Type B pancreatic cell (in vitro differentiated cells): Measurements from ENCODE around the gene SCFD2. TPM values are rescaled to one million over a fixed set of nuclear protein-coding genes. Genes with fewer than 3 reads are reported as not detected.
A peak's percentile ranks its signal among the peaks of the same experiment; 100 is the strongest.

Source experiments
- DNase-seq: peaks from one replicate; pipeline ENCODE4 v3.0.0; 2021; ENCODE audit warnings: mixed read lengths; ENCODE audit not compliant: unreplicated experiment; ENCODE audit errors: extremely low spot score
- H3K27ac Mint-ChIP-seq: 2 replicates; pipeline ENCODE4 v1.8.0; 2021; ENCODE audit warnings: mild to moderate bottlenecking, mixed read lengths
- H3K27me3 Mint-ChIP-seq: 2 replicates; pipeline ENCODE4 v1.8.0; 2021; ENCODE audit warnings: mixed read lengths
- H3K36me3 Mint-ChIP-seq: 2 replicates; pipeline ENCODE4 v1.8.0; 2021; ENCODE audit warnings: mixed read lengths
- H3K4me1 Mint-ChIP-seq: one replicate; pipeline ENCODE4 v1.8.0; 2021; ENCODE audit warnings: mixed read lengths; ENCODE audit not compliant: unreplicated experiment
- H3K4me3 Mint-ChIP-seq: 2 replicates; pipeline ENCODE4 v1.8.0; 2021; ENCODE audit warnings: mild to moderate bottlenecking, mixed read lengths
- H3K9me3 Mint-ChIP-seq: 2 replicates; pipeline ENCODE4 v1.8.0; 2021; ENCODE audit warnings: mixed read lengths
- total RNA-seq: library from RNA; stranded (reverse); gene quantifications from 2 replicates; pipeline ENCODE4 v1.2.1, GENCODE V29; 2021; ENCODE audit warnings: low replicate concordance
- TF ChIP-seq, protein P1 (sequence below): fragments of 200-600 bp; sonication (generic); conservative IDR thresholded peaks from 2 replicates; pipeline ENCODE4 v1.5.0; 2021; ENCODE audit warnings: antibody characterized with exemption, mild to moderate bottlenecking

SCFD2 gene
- total RNA-seq, 1 donor from 2014 or later = 11.2 TPM

DNA sequence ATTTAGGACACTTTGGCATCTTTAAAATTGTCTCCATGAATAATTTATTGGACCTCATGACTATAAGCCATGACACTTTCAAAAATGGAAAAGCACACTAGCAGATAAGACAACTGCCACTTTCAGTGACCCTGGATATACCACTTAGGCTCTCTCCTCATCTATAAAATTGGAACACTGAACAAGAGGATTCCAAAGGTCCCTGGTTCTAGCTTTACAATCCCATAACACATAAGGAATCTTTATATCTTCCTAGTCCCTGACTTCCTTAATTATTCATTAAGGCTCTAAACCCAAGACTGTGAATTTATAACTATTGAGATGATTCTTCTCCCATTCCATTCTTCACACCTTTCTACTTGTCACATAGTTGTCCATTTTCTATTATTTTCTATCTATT, 190.2 kb downstream of the SCFD2 start:
- H3K36me3 Mint-ChIP-seq = peaks cover 11% of the 10 kb centered on the region

DNA sequence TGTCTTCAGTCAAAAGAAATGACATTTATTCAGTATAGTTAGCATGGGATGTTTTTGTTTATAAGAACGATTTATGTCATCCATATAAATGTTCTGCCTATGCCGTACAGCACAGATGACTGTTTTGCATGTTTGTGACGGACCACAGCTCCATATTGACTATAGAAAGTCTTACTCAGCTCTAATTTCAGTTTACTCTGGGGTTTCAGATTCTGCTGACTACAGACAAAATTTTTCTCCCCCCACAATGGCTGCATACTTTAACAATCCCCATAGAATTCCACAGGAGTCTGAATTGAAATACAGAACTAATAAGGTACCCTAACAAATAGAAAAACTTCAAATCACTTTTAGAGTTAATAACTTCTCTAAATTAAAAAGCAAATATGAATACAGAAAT, 191.0 kb downstream of the SCFD2 start:
- H3K4me3 Mint-ChIP-seq = peak overlapping the region; percentile 31
- H3K27me3 Mint-ChIP-seq = no peaks in the 10 kb centered on the region
- H3K36me3 Mint-ChIP-seq = peaks cover 9% of the 10 kb centered on the region
- peaks cover 16% of the 10 kb centered on the region for H3K9me3 Mint-ChIP-seq
- H3K4me1 Mint-ChIP-seq = peaks cover 5% of the 10 kb centered on the region
- TF ChIP-seq, protein P1, sequence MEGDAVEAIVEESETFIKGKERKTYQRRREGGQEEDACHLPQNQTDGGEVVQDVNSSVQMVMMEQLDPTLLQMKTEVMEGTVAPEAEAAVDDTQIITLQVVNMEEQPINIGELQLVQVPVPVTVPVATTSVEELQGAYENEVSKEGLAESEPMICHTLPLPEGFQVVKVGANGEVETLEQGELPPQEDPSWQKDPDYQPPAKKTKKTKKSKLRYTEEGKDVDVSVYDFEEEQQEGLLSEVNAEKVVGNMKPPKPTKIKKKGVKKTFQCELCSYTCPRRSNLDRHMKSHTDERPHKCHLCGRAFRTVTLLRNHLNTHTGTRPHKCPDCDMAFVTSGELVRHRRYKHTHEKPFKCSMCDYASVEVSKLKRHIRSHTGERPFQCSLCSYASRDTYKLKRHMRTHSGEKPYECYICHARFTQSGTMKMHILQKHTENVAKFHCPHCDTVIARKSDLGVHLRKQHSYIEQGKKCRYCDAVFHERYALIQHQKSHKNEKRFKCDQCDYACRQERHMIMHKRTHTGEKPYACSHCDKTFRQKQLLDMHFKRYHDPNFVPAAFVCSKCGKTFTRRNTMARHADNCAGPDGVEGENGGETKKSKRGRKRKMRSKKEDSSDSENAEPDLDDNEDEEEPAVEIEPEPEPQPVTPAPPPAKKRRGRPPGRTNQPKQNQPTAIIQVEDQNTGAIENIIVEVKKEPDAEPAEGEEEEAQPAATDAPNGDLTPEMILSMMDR = no peak
- no peak for DNase-seq
- H3K27ac Mint-ChIP-seq = no peak overlapping the region

More for the DNA sequence above, 190.2 kb downstream of the SCFD2 start:
- Mint-ChIP-seq H3K4me3 (no peak overlapping the region), H3K27ac (no peak overlapping the region), H3K27me3 (no peaks in the 10 kb centered on the region), H3K9me3 (peaks cover 16% of the 10 kb centered on the region), H3K4me1 (peaks cover 5% of the 10 kb centered on the region)
- TF ChIP-seq, protein P1 = no peak
- DNase-seq = no peak

DNA sequence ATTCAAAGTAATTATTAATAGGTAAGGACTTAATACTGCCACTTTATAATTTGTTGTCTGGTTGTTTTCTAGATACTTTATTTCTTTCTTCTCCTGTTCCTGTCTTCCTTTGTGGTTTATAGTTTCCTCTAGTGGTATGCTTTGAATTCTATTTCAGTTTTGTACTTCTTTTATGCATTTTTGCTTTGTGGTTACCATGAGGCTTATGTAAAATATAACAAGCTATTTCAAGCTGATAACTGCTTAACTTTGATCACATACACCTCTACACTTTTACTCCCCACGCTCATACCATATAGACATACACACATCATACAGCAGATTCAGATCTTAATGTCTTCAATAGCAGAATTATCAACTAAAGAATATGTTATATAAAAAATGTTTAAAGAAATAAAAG, 192.3 kb downstream of the SCFD2 start:
- Mint-ChIP-seq H3K36me3 (peaks cover 9% of the 10 kb centered on the region), H3K9me3 (peaks cover 13% of the 10 kb centered on the region), H3K27me3 (no peaks in the 10 kb centered on the region), H3K27ac (no peak overlapping the region), H3K4me1 (peaks cover 5% of the 10 kb centered on the region), H3K4me3 (no peak overlapping the region)
- TF ChIP-seq, protein P1 = no peak
- no peak for DNase-seq

DNA sequence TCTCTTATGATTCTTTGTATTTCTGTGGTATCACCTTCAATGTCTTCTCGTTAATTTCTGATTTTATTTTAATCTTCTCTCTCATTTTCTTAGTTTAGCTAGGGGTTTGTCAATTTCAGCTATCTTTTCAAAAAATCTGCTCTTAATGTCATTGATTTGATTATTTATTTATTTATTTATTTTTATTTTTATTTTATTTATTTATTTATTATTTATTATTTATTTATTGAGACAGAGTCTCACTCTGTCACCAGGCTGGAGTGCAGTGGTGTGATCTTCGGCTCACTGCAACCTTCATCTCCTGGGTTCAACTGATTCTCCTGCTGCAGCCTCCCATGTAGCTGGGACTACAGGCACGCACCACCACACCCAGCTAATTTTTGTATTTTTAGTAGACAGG, 194.1 kb downstream of the SCFD2 start:
- Mint-ChIP-seq H3K4me3 (no peak overlapping the region), H3K27me3 (no peaks in the 10 kb centered on the region), H3K36me3 (peaks cover 3% of the 10 kb centered on the region), H3K27ac (no peak overlapping the region), H3K9me3 (peaks cover 7% of the 10 kb centered on the region), H3K4me1 (peaks cover 5% of the 10 kb centered on the region)
- TF ChIP-seq, protein P1 = no peak
- DNase-seq = no peak

DNA sequence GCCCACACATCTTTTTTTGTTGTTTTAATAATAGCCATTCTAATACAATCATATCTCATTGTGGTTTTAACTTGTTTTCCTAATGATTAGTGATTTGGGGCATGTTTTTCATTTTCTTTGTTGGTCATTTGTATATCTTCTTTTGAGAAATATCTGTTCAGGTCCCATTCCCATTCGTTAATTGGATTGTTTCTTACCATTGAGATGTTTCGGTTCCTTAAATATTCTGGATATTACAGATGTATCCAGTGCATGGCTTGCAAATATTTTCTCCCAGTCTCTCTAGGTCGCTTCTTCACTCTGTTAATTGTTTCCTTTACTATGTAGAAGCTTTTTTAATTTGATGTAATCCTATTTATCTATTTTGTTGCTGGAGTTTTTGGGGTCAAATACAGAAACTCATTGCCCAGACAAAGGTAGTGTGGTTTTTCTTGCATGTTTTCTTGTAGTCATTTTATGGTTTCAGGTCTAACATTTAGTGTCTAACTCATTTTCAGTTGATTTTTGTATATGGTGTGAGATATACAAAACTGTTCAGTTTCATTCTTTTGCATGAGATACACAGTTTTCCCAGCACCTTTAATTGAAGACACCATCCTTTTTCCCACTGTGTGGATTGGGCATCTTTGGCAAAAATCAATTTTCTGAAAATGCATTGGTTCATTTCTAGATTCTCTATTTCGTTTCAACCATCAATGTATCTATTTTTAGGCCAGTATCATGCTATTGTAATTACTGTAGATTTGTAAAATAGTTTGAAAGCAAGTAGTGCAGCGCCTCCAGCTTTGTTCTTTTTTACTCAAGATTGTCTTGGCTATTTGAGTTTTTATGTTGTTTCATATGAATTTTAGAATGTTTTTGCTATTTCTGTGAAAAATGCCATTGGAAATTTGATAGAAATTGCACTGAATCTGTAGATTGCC, 195.9 kb downstream of the SCFD2 start:
- Mint-ChIP-seq H3K27ac (no peak overlapping the region), H3K4me1 (peaks cover 4% of the 10 kb centered on the region), H3K9me3 (peaks cover 7% of the 10 kb centered on the region), H3K27me3 (no peaks in the 10 kb centered on the region), H3K36me3 (peaks cover 3% of the 10 kb centered on the region), H3K4me3 (no peak overlapping the region)
- TF ChIP-seq, protein P1 = no peak
- DNase-seq = no peak
